Stimulated activated naive CD8-positive, alpha-beta T cell treated with anti-CD3 and anti-CD28 coated beads, Interleukin-15, Interleukin-2, amounts not matched to agents 100 ng/mL and 50 ng/mL, for 24 hours (primary cell): ENCODE results near the gene PPIB.
"Not testable (repeated sequence)": the region's sequence is repeated elsewhere in the genome, so short reads cannot be mapped to it uniquely, and the experiment has no call there.

Experiments
- H3K27ac Mint-ChIP-seq: one replicate; pipeline ENCODE4 v1.8.0; 2021; ENCODE audit warnings: mild to moderate bottlenecking, mixed read lengths
- H3K27me3 Mint-ChIP-seq: one replicate; pipeline ENCODE4 v1.8.0; 2021; ENCODE audit warnings: mixed read lengths
- H3K36me3 Mint-ChIP-seq: one replicate; pipeline ENCODE4 v1.8.0; 2021; ENCODE audit warnings: low read depth, mixed read lengths
- H3K4me1 Mint-ChIP-seq: one replicate; pipeline ENCODE4 v1.8.0; 2021; ENCODE audit warnings: low read depth, mixed read lengths
- H3K4me3 Mint-ChIP-seq: one replicate; pipeline ENCODE4 v1.8.0; 2021; ENCODE audit warnings: mild to moderate bottlenecking, mixed read lengths
- H3K9me3 Mint-ChIP-seq: one replicate; pipeline ENCODE4 v1.8.0; 2021; ENCODE audit warnings: mixed read lengths

The PPIB gene

GRCh38 chr15:64134345-64134829 is 28.4 kb downstream of the PPIB start:
- Mint-ChIP-seq H3K27ac (no peak overlapping the region), H3K36me3 (peaks cover 63% of the 10 kb centered on the region), H3K27me3 (no peaks in the 10 kb centered on the region), H3K4me1 (no peaks in the 10 kb centered on the region), H3K9me3 (no peaks in the 10 kb centered on the region), H3K4me3 (no peak overlapping the region)

- Mint-ChIP-seq H3K9me3 (no peaks in the 10 kb centered on the region), H3K4me3 (no peak overlapping the region), H3K27ac (no peak overlapping the region), H3K27me3 (no peaks in the 10 kb centered on the region), H3K4me1 (no peaks in the 10 kb centered on the region), H3K36me3 (peaks cover 63% of the 10 kb centered on the region)
Observed at GRCh38 chr15:64133623-64134344, 29.0 kb downstream of the PPIB start.

- H3K4me3 Mint-ChIP-seq, result no peak overlapping the region
- no peak overlapping the region for H3K27ac Mint-ChIP-seq
- no peaks in the 10 kb centered on the region for H3K27me3 Mint-ChIP-seq
- H3K36me3 Mint-ChIP-seq, result peaks cover 73% of the 10 kb centered on the region
- H3K9me3 Mint-ChIP-seq, result no peaks in the 10 kb centered on the region
- H3K4me1 Mint-ChIP-seq, result no peaks in the 10 kb centered on the region
Observed at GRCh38 chr15:64132217-64132616, 30.6 kb downstream of the PPIB start.

DNA sequence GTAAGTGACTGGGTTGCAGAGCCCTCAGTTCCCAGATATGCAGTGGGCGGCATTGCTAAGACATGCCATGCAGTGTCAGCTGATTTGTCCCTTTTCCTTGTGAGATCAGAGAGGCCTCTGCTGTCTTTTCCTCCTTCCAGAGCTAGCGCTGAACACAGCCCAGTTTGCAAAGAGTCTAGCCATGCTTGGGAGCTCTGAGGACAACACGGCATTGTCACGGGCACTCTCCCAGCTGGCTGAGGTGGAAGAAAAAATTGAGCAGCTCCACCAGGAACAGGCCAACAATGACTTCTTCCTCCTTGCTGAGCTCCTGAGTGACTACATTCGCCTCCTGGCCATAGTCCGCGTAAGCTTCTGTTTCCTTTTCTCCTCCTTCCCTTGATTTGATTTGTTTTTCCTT is 31.3 kb downstream of the PPIB start:
- H3K27ac Mint-ChIP-seq, result no peak overlapping the region
- H3K36me3 Mint-ChIP-seq, result peaks cover 72% of the 10 kb centered on the region
- H3K4me3 Mint-ChIP-seq, result no peak overlapping the region
- H3K27me3 Mint-ChIP-seq, result no peaks in the 10 kb centered on the region
- no peaks in the 10 kb centered on the region for H3K4me1 Mint-ChIP-seq
- H3K9me3 Mint-ChIP-seq, result no peaks in the 10 kb centered on the region

- no peaks in the 10 kb centered on the region for H3K27me3 Mint-ChIP-seq
- H3K4me1 Mint-ChIP-seq, result no peaks in the 10 kb centered on the region
- no peak overlapping the region for H3K27ac Mint-ChIP-seq
- peaks cover 70% of the 10 kb centered on the region for H3K36me3 Mint-ChIP-seq
- H3K9me3 Mint-ChIP-seq, result no peaks in the 10 kb centered on the region
- no peak overlapping the region for H3K4me3 Mint-ChIP-seq
Observed at GRCh38 chr15:64130159-64130558, 32.7 kb downstream of the PPIB start.

DNA sequence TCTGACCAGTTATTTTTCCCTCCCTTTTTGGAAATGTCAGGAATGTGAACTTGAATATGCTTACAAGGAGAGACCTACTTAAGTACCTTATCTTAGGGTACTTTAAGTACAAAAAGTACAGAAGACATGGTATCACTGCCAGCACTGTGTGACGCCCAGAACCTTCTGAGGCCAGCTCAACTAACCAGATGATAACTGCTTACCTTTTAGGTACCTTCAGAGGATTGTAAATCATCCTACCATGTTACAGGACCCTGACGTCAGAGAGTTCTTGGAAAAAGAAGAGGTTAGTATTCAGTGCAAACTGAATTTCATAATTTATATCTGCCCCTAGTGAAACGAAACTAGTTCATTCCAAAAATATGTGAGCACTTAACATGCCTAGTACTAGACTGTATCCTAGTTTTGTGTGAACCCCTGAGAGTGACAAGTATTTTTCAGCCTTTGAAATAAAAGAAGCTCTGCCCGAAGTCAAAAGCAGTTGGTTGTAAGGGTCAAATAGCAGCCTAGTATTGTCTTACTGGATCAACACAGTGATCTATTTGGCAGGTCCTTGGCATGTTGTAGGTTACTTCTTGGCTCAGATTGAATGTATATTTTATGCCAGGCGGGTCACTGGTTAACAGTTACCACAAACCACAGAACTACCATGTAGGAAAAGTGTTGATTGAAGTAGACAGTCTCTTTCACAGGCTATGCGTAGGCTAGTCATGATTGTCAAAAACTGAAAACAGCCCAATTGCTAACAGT is 35.1 kb downstream of the PPIB start:
- Mint-ChIP-seq H3K36me3 (peaks cover 70% of the 10 kb centered on the region), H3K4me3 (no peak overlapping the region), H3K9me3 (no peaks in the 10 kb centered on the region), H3K4me1 (no peaks in the 10 kb centered on the region), H3K27me3 (no peaks in the 10 kb centered on the region), H3K27ac (no peak overlapping the region)

DNA sequence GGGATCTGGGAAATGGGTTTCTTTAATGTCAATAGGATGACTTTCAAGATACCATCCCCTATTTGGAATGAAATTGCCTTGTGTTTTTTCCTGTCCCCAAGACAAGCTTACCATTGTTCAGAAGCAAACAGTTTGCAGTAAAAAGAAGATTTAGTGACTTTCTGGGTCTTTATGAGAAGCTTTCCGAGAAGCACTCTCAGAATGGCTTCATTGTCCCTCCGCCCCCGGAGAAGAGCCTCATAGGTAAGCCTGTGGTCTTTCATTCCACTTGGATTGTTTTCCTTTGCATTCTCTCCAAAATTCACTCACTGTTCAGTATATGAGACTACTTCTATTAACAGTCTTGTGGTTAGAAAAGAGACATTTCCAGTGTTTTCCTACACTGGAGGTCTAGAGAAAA is 36.8 kb downstream of the PPIB start:
- no peaks in the 10 kb centered on the region for H3K4me1 Mint-ChIP-seq

GRCh38 chr15:64122936-64123351 is 39.9 kb downstream of the PPIB start:
- H3K4me1 Mint-ChIP-seq, result no peaks in the 10 kb centered on the region
- no peaks in the 10 kb centered on the region for H3K27me3 Mint-ChIP-seq
- H3K4me3 Mint-ChIP-seq, result no peak overlapping the region
- no peaks in the 10 kb centered on the region for H3K9me3 Mint-ChIP-seq
- no peak overlapping the region for H3K27ac Mint-ChIP-seq
- H3K36me3 Mint-ChIP-seq, result peaks cover 67% of the 10 kb centered on the region

More for the DNA sequence above, 36.8 kb downstream of the PPIB start:
- Mint-ChIP-seq H3K4me3 (no peak overlapping the region), H3K9me3 (no peaks in the 10 kb centered on the region), H3K36me3 (peaks cover 62% of the 10 kb centered on the region), H3K27ac (no peak overlapping the region), H3K27me3 (no peaks in the 10 kb centered on the region)

DNA sequence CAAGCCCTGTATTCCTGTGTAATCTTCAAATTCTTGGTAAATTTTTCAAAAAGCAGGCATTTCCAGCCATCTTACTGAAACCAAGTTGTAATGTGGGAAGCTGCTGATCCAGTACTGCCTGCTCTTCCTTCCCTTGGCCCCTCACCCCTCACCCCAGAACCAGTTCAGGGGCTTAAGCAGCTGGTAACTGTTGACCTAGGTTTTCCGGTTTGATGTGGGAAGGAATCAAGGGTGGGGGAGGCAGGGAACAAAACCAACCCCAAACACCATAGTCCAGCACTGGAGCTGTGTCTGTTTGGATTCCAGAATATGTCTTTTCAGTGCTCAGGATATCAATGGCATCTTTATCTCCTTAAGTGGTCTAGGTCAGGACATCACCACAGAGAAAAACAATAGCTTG is 40.4 kb downstream of the PPIB start:
- peaks cover 65% of the 10 kb centered on the region for H3K36me3 Mint-ChIP-seq
- no peak overlapping the region for H3K4me3 Mint-ChIP-seq
- H3K4me1 Mint-ChIP-seq, result no peaks in the 10 kb centered on the region
- no peak overlapping the region for H3K27ac Mint-ChIP-seq
- no peaks in the 10 kb centered on the region for H3K9me3 Mint-ChIP-seq
- no peaks in the 10 kb centered on the region for H3K27me3 Mint-ChIP-seq

DNA sequence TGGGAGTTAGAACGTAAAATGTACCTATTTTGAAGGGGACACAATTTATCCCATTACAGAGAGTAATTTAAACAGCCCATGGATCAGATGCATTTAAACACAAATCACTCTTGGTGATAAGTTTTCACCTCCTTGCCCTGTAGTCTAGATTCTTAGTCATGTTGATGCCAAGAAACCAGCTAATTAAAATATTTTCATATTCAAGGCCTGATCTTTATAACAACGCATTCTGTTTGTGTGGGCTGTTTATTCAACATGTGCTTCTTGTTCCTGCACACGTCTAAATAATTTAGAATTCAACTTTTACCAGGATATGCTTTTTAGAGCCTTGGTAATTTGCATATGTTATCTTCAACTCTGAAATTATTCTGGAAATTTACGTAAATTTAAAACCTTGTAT is 41.2 kb downstream of the PPIB start:
- Mint-ChIP-seq H3K36me3 (peaks cover 65% of the 10 kb centered on the region), H3K27me3 (no peaks in the 10 kb centered on the region), H3K27ac (no peak overlapping the region), H3K4me3 (no peak overlapping the region), H3K4me1 (no peaks in the 10 kb centered on the region), H3K9me3 (no peaks in the 10 kb centered on the region)

DNA sequence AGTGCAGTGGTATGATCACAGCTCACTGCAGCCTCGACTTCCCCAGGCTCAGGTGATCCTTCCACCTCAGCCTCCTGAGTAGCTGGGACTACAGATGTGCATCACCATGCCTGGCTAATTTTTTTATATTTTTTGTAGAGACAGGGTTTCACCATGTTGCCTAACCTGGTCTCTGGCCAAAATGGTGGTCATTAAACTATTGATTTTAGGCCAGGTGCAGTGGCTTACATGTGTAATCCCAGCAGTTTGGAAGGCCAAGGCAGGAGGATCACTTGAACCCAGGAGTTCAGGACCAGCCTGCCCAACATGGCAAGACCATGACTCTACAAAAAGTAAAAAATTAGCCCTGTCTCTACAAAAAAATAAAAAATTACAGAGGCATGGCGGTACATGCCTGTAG is 42.5 kb downstream of the PPIB start:
- H3K27me3 Mint-ChIP-seq, H3K9me3 Mint-ChIP-seq, H3K27ac Mint-ChIP-seq, H3K4me3 Mint-ChIP-seq, H3K4me1 Mint-ChIP-seq: not testable (repeated sequence)
- peaks cover 69% of the 10 kb centered on the region for H3K36me3 Mint-ChIP-seq

- H3K4me3 Mint-ChIP-seq, result no peak overlapping the region
- H3K4me1 Mint-ChIP-seq, result no peaks in the 10 kb centered on the region
- H3K27ac Mint-ChIP-seq, result no peak overlapping the region
- H3K9me3 Mint-ChIP-seq, result no peaks in the 10 kb centered on the region
- H3K36me3 Mint-ChIP-seq, result peaks cover 67% of the 10 kb centered on the region
- no peaks in the 10 kb centered on the region for H3K27me3 Mint-ChIP-seq
Observed at GRCh38 chr15:64117759-64118487, 44.9 kb downstream of the PPIB start.

- H3K36me3 Mint-ChIP-seq, result peaks cover 47% of the 10 kb centered on the region
- H3K9me3 Mint-ChIP-seq, result no peaks in the 10 kb centered on the region
- peaks cover 36% of the 10 kb centered on the region for H3K4me1 Mint-ChIP-seq
- no peaks in the 10 kb centered on the region for H3K27me3 Mint-ChIP-seq
- H3K4me3 Mint-ChIP-seq, result no peak overlapping the region
- no peak overlapping the region for H3K27ac Mint-ChIP-seq
Observed at GRCh38 chr15:64112904-64113303, 49.9 kb downstream of the PPIB start.

- peaks cover 43% of the 10 kb centered on the region for H3K36me3 Mint-ChIP-seq
- H3K27me3 Mint-ChIP-seq, result no peaks in the 10 kb centered on the region
- no peak overlapping the region for H3K4me3 Mint-ChIP-seq
- H3K4me1 Mint-ChIP-seq, result peaks cover 37% of the 10 kb centered on the region
- no peak overlapping the region for H3K27ac Mint-ChIP-seq
- H3K9me3 Mint-ChIP-seq, result no peaks in the 10 kb centered on the region
Observed at GRCh38 chr15:64112073-64112772, 50.6 kb downstream of the PPIB start.

- Mint-ChIP-seq H3K4me3 (no peak overlapping the region), H3K27me3 (no peaks in the 10 kb centered on the region), H3K4me1 (peaks cover 43% of the 10 kb centered on the region), H3K27ac (peak overlapping the region; percentile 39), H3K36me3 (peaks cover 43% of the 10 kb centered on the region), H3K9me3 (no peaks in the 10 kb centered on the region)
Observed at GRCh38 chr15:64111679-64112050, 51.2 kb downstream of the PPIB start.
